GM18951 (cell line): ENCODE measurements around the gene COL7A1.

Experiments used
- POLR2A ChIP-seq: IDR thresholded peaks from 4 replicates; pipeline ENCODE4 v1.6.1; 2011; ENCODE audit warnings: mild to moderate bottlenecking; ENCODE audit not compliant: insufficient read length, insufficient read depth; ENCODE audit errors: extremely low read depth
- in situ Hi-C: fragments of 300-500 bp; cut with MboI; formaldehyde crosslinking; loops from one replicate; pipeline ENCODE4 v1.12.0; 2022; ENCODE audit warnings: low sequenced_read_pairs, mixed read lengths, inconsistent platforms; ENCODE audit not compliant: unreplicated experiment

The COL7A1 gene

GRCh38 chr3:48628277-48629017 lies 33.3 kb upstream of the COL7A1 start:
- no peak for TF ChIP-seq POLR2A
- in situ Hi-C loops, result no loop called here

GRCh38 chr3:48625600-48625999 lies 30.5 kb upstream of the COL7A1 start:
- no peak for TF ChIP-seq POLR2A
- in situ Hi-C loops, result no loop called here

GRCh38 chr3:48624767-48625166 lies 29.6 kb upstream of the COL7A1 start:
- in situ Hi-C loops, result no loop called here
- no peak for TF ChIP-seq POLR2A

- in situ Hi-C loops, result no loop called here
These were observed 28.9 kb upstream of the COL7A1 start for GRCh38 chr3:48623851-48624547.

GRCh38 chr3:48621461-48621869 lies 26.3 kb upstream of the COL7A1 start, which contains the start of gene TMEM89:
Gene TMEM89 (minus strand): TSS chr3:48621769. CDS start chr3:48621756, 13 bp downstream.
- TF ChIP-seq POLR2A, result no peak
- in situ Hi-C loops, result no loop called here

More at GRCh38 chr3:48623851-48624547, 28.9 kb upstream of the COL7A1 start:
- no peak for TF ChIP-seq POLR2A

- no peak for TF ChIP-seq POLR2A
- in situ Hi-C loops, result no loop called here
These were observed 24.7 kb upstream of the COL7A1 start for GRCh38 chr3:48619541-48620524.

GRCh38 chr3:48617559-48617958 lies 22.4 kb upstream of the COL7A1 start:
- in situ Hi-C loops, result no loop called here
- TF ChIP-seq POLR2A, result no peak

- TF ChIP-seq POLR2A, result no peak
- in situ Hi-C loops, result no loop called here
These were observed 18.9 kb upstream of the COL7A1 start for GRCh38 chr3:48614044-48614443.

GRCh38 chr3:48612309-48612708 lies 17.2 kb upstream of the COL7A1 start:
- no peak for TF ChIP-seq POLR2A
- in situ Hi-C loops, result no loop called here

GRCh38 chr3:48609088-48610005 lies 14.2 kb upstream of the COL7A1 start, which contains the start of gene UQCRC1:
Gene UQCRC1 (minus strand): TSS chr3:48609646. CDS start chr3:48609620, 26 bp downstream.
- peak; percentile 98 for TF ChIP-seq POLR2A
- in situ Hi-C loops, result no loop called here

GRCh38 chr3:48607519-48607918 lies 12.4 kb upstream of the COL7A1 start:
- in situ Hi-C loops, result no loop called here

GRCh38 chr3:48601622-48601994 lies 6.5 kb upstream of the COL7A1 start:
- in situ Hi-C loops, result no loop called here
- TF ChIP-seq POLR2A, result no peak

More at GRCh38 chr3:48607519-48607918, 12.4 kb upstream of the COL7A1 start:
- TF ChIP-seq POLR2A, result no peak
